Endothelial cell of umbilical vein (primary cell): ENCODE data around the gene DEFB108B. TPM values are rescaled to one million over a fixed set of nuclear protein-coding genes. Genes with fewer than 3 reads are reported as not detected.
"Not testable (repeated sequence)": the region's sequence is repeated elsewhere in the genome, so short reads cannot be mapped to it uniquely, and the experiment has no call there.

Experiments used
- BruUV-seq: library from RNA; stranded (reverse); fragments of 400-500 nt; replicated peaks from 2 replicates; lab custom pipeline; 2021; lab: Mats Ljungman, UMichigan
- CTCF ChIA-PET: fragments of 300-600, 350-600 bp; sonication (Branson Sonifier 250); formaldehyde crosslinking; loops from one replicate; lab custom pipeline; 2021; ENCODE audit warnings: antibody characterized with exemption, inconsistent platforms; lab: Charles Lee
- POLR2A ChIA-PET: fragments of 300-600, 350-600 bp; sonication (Branson Sonifier 250); formaldehyde crosslinking; loops from one replicate; lab custom pipeline; 2021; ENCODE audit warnings: antibody characterized with exemption, inconsistent platforms; lab: Charles Lee
- DNase-seq: peaks from one replicate; pipeline ENCODE4 v3.0.0-alpha.2; 2011; ENCODE audit warnings: low read depth, low spot score
- FAIRE-seq: peaks from 2 replicates; lab custom pipeline; 2011; peaks lifted over from hg19 to GRCh38; lab: Jason Lieb, UNC
- H2AFZ ChIP-seq: 2 replicates; pipeline ENCODE4 v1.6.0; 2012; ENCODE audit warnings: low read depth, low read length, control low read depth, inconsistent platforms
- H3K27ac ChIP-seq: 2 replicates; pipeline ENCODE4 v1.5.1; 2011; ENCODE audit warnings: low read depth, mild to moderate bottlenecking, control low read depth, low read length, moderate library complexity; ENCODE audit not compliant: insufficient read depth
- H3K27me3 ChIP-seq, 2 experiments: 2 replicates each; pipeline versions ENCODE4 v1.6.0 to v1.6.1; 2011; ENCODE audit warnings: low read length in 2 of 2, mixed read lengths in 1 of 2; ENCODE audit not compliant: control insufficient read depth in 2 of 2, insufficient read depth in 2 of 2
- H3K36me3 ChIP-seq, 2 experiments: 2 replicates in 1 of 2; 3 replicates in 1 of 2; pipeline ENCODE4 v1.5.1; 2011; ENCODE audit warnings: low read length in 2 of 2, mild to moderate bottlenecking in 1 of 2, moderate library complexity in 1 of 2; ENCODE audit not compliant: control insufficient read depth in 2 of 2, insufficient read depth in 2 of 2; ENCODE audit errors: extremely low read depth in 1 of 2
- H3K4me1 ChIP-seq: 3 replicates; pipeline ENCODE4 v1.5.1; 2011; ENCODE audit warnings: mild to moderate bottlenecking, low read length; ENCODE audit not compliant: control insufficient read depth, insufficient read depth; ENCODE audit errors: extremely low read depth
- H3K4me2 ChIP-seq: 2 replicates; pipeline ENCODE4 v1.6.1; 2011; ENCODE audit warnings: low read length, control low read depth, mixed read lengths; ENCODE audit not compliant: insufficient read depth
- H3K4me3 ChIP-seq, 3 experiments: fragments of 200-600 bp in 1 of 3; sonication (generic), shearing (Covaris generic) in 1 of 3; replicated peaks in 1 of 3; 2 replicates each; pipeline ENCODE4 v1.5.1; 2011 to 2016; ENCODE audit warnings: control low read depth in 3 of 3, low read length in 3 of 3, mild to moderate bottlenecking in 2 of 3, inconsistent platforms in 1 of 3, low read depth in 1 of 3, moderate library complexity in 1 of 3; ENCODE audit not compliant: insufficient read depth in 1 of 3
- H3K79me2 ChIP-seq: 2 replicates; pipeline ENCODE4 v1.6.0; 2012; ENCODE audit warnings: low read length, inconsistent platforms; ENCODE audit not compliant: control insufficient read depth, insufficient read depth
- H3K9ac ChIP-seq: replicated peaks from 2 replicates; pipeline ENCODE3; 2011; ENCODE audit warnings: low read length, control low read depth; ENCODE audit not compliant: insufficient read depth; ENCODE audit errors: extremely low read depth
- H3K9me1 ChIP-seq: replicated peaks from 3 replicates; pipeline ENCODE4 v1.6.0; 2011; ENCODE audit warnings: mild to moderate bottlenecking, low read length; ENCODE audit not compliant: control insufficient read depth, insufficient read depth; ENCODE audit errors: extremely low read depth
- H3K9me3 ChIP-seq: replicated peaks from 2 replicates; pipeline ENCODE4 v1.5.1; 2012; ENCODE audit warnings: low read length, inconsistent platforms; ENCODE audit not compliant: control insufficient read depth, insufficient read depth
- H4K20me1 ChIP-seq: replicated peaks from 2 replicates; pipeline ENCODE3; 2011; ENCODE audit warnings: mild to moderate bottlenecking, low read length; ENCODE audit not compliant: control insufficient read depth, insufficient read depth; ENCODE audit errors: extremely low read depth
- dilution Hi-C: fragments of 300-500 bp; cut with MboI; formaldehyde crosslinking; loops from one replicate; pipeline ENCODE4 v1.15.0; 2019; ENCODE audit warnings: low sequenced_read_pairs; ENCODE audit not compliant: extremely low pct_ligation_motif_present
- intact Hi-C: fragments of 100-400 bp; cut with micrococcal nuclease; formaldehyde crosslinking; loops from one replicate; pipeline ENCODE4 v1.10.0; 2022
- polyA plus RNA-seq, 4 experiments: library from polyadenylated mRNA; depleted of rRNA in 3 of 4; stranded (reverse) in 3 of 4; unstranded in 1 of 4; fragments of >200 nt; gene quantifications; 2 replicates each; pipeline versions ENCODE4 v1.2.1 to v1.2.3, GENCODE V29; 2011 to 2012; ENCODE audit warnings: missing spikeins in 1 of 4
- total RNA-seq: library from RNA; stranded (reverse); gene quantifications from 2 replicates; pipeline ENCODE4 v1.2.3, GENCODE V29; 2021

Gene DEFB108B
- total and polyA plus RNA-seq, 2 donors (not counting 3 experiments of a cell fraction or from before 2014, with no cell fraction given): not detected

DNA sequence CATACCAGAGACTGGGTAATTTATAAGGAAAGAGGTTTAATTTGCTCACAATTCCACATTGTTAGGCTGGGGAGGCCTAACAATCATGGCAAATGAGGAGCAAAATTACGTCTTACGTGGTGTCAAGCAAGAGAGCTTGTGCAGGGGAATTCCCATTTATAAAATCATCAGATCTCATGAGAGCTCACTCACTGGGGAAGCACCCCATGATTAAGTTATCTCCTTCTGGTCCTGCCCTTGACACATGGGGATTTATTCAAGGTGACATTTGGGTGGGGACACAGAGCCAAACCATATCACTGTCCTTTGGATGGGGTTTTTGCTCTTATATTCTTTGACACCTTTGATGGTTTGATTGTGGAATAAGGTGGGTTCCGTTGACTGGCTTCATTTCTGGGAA lies 36.9 kb downstream of the DEFB108B start:
- BruUV-seq, H2AFZ ChIP-seq, H3K27ac ChIP-seq, H3K9me1 ChIP-seq, dilution Hi-C loops, H3K36me3 ChIP-seq, DNase-seq, POLR2A ChIA-PET, H4K20me1 ChIP-seq, H3K9me3 ChIP-seq, H3K4me1 ChIP-seq, CTCF ChIA-PET, H3K4me3 ChIP-seq, H3K79me2 ChIP-seq, FAIRE-seq, H3K4me2 ChIP-seq, H3K27me3 ChIP-seq, H3K9ac ChIP-seq, intact Hi-C loops: not testable (repeated sequence)

DNA sequence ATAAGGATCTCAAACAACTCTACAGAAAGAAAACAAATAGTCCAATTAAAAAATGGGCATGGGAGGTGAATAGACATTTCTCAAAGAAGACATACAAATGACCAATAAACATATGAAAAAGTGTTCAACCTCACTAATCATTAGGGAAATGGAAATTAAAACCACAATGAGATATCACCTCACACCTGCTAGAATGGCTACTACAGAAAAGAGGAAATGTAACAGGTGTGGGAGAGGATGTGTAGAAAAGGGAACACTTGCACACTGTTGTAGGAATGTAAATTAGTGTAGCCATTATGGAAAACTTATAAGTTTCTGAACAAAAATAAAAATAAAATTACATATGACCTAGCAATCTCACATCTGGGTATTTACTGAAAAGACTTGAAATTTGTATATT lies 37.7 kb downstream of the DEFB108B start:
- H3K4me1 ChIP-seq, intact Hi-C loops, FAIRE-seq, H3K4me3 ChIP-seq, H3K27ac ChIP-seq, DNase-seq, H3K79me2 ChIP-seq, dilution Hi-C loops, POLR2A ChIA-PET, H3K36me3 ChIP-seq, H4K20me1 ChIP-seq, CTCF ChIA-PET, H3K9me3 ChIP-seq, H3K9ac ChIP-seq, BruUV-seq, H2AFZ ChIP-seq, H3K27me3 ChIP-seq, H3K9me1 ChIP-seq, H3K4me2 ChIP-seq: not testable (repeated sequence)

DNA sequence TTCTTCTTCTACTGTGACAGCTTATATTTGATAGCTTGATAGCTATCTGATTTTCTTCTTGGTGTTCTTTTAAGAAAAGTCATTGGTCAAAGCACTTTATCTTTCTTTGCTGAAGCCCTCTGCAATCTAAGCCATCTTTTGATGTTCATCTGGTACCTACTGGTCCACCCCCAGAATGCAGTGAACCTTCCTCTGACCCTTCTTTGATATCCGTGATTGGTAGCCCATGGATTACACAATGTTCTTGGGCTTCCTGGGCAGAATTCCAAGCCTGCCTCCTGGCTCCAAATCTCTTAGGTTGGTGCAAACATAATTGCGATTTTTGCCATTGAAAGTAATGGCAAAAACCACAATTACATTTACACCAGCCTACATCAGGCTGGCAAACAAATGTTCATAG lies 43.3 kb downstream of the DEFB108B start:
- POLR2A ChIA-PET, intact Hi-C loops, BruUV-seq, DNase-seq, H3K36me3 ChIP-seq, H3K79me2 ChIP-seq, H3K27me3 ChIP-seq, H3K4me2 ChIP-seq, FAIRE-seq, H3K9me1 ChIP-seq, dilution Hi-C loops, H3K9me3 ChIP-seq, H2AFZ ChIP-seq, H3K9ac ChIP-seq, H3K4me3 ChIP-seq, H3K4me1 ChIP-seq, H3K27ac ChIP-seq, H4K20me1 ChIP-seq: not testable (repeated sequence)
- CTCF ChIA-PET: interaction anchor here (1.3 kb wide), 1 partner anchor 12 kb away, joined by 3 read pairs; no protein-coding TSS in a partner anchor

DNA sequence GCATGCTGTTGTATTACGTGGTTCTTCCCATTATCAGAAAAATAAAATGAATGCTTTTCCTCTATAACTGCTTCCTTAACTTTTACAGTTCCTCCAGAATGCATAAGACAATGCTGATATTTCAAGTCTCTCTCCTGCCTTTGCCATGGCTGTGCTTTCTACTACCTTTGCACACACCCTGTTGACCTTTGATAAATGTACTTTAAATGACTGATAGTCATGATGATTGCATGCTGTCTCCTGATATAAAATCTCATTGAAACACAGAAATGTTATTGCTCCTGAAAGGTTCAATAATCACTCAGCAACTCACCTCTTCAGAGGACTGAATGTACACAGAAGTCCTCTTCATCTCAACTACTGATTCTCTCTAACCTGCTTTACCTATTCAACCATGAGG lies 45.1 kb downstream of the DEFB108B start, which contains the start of gene DEFB131B:
Gene DEFB131B, plus strand, starts transcription at position 395 of the 400 bp plus-strand sequence. Its CDS starts 0 bp downstream, at position 395.
- not testable (repeated sequence) for BruUV-seq, H3K4me3 ChIP-seq

More for the DNA sequence above, 45.1 kb downstream of the DEFB108B start, which contains the start of gene DEFB131B:
- CTCF ChIA-PET, H2AFZ ChIP-seq, H4K20me1 ChIP-seq, H3K9me1 ChIP-seq, intact Hi-C loops, H3K27me3 ChIP-seq, H3K4me1 ChIP-seq, DNase-seq, H3K9ac ChIP-seq, dilution Hi-C loops, POLR2A ChIA-PET, H3K9me3 ChIP-seq, H3K4me2 ChIP-seq, H3K27ac ChIP-seq, FAIRE-seq, H3K36me3 ChIP-seq, H3K79me2 ChIP-seq: not testable (repeated sequence)
